NOMO-1 (cell line): ENCODE data around the gene ZNRF3.

Source experiments
- DNase-seq, 2 experiments: peaks; one replicate each; lab custom pipeline; 2025; ENCODE audit not compliant: unreplicated experiment in 2 of 2; lab: John Stamatoyannopoulos, UW

Gene ZNRF3

DNA sequence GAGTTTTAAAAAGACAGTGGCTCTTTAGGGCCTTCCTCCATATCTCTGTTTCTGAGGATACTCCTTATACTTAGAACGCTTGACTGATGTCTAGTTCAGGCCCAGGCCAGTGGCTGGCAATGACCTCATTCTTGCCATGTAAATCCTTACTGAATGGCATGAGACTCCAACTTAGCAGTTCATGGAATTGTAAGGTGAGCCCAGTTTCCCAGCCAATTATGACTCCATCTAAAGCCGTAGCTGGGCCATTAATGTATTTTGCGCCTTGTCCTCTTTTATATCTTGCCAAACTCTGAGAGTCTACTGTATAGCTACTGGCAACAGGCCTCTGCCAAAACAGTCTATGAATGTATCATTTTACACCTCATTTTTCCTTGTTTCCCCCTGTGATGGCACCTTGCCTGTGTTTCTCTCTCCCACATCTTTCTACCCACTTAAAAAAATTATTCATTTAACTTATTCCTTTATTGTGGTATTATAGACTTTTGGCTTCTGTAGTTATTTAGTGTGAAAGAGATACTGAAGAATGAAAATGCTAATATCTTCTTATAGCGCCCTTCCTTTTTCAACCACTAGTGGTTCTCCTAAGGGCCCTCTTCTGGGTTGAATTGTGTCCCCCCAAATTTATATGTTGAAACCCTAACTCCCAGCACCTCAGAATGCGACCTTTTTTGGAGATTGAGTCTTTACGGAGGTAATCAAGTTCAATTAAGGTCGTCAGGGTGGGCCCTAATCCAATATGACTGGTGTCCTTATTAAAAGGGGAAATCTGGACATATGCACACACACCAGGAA lies 67.4 kb downstream of the ZNRF3 start:
- DNase-seq: no peak

DNA sequence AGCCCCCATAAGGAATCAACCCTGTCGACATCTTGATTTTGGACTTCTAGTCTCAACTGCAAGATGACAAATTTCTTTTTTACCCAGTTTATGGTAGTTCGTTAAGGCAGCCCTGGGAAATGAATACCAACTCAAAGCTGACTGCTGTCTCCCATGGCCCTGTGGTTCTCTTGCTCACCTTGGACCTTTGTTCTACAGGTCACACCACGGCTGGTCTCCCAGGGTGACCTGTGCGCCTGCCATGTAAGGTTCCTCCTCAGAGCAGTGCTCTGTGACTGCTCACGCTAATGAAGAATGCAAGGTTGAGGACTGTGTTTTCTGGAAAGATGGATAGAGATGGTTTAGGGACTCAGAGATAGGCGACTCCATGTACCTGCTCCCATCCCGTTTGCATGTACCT lies 68.2 kb downstream of the ZNRF3 start:
- DNase-seq: no peak

DNA sequence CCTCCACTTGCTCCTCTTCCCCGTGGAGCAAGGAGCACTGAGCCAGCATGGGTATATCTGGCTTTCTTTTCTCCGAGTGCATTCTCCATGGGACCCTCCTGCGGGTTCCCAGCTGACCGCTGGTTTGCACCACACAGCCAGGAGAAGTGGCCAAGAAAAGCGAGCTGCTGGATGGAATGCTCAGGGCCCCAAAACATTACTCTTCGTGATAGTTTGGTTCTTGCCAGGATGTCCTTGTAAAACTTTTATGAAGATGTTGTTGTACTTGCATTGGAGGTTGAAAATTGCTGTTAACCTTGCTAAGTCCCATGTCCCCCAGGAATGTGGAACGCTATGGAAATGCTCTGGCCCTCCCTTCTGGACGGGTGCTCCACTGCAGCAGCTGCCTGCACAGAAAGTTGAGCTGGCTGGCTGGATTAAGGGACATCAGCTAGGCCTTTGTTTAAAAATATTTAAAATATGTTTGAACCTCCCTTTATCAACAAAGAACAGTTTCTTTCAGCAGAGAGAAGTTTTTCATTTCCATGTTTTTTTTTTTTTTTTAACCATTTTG lies 68.7 kb downstream of the ZNRF3 start:
- DNase-seq: no peak

DNA sequence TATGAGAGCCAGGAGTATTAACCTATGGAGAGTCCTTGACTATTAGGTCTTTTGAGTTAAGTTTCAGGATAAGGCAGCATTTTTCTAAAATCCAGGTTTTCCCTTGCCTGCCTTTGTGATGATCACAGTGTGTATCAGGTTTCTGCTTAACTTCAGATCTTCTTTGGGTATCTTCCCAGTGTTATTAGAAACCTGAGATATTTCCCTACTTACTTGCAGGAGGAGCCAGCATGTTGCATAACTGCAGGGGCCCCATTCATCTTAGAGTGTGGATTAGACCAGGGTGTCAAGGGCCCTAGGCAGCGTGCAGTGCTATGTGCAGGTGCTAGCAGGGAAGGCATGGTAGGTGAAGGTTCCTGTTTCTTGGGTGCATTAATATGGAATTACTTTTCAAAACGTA lies 69.5 kb downstream of the ZNRF3 start:
- peak in 1 of 2 experiments; percentile 2 for DNase-seq

DNA sequence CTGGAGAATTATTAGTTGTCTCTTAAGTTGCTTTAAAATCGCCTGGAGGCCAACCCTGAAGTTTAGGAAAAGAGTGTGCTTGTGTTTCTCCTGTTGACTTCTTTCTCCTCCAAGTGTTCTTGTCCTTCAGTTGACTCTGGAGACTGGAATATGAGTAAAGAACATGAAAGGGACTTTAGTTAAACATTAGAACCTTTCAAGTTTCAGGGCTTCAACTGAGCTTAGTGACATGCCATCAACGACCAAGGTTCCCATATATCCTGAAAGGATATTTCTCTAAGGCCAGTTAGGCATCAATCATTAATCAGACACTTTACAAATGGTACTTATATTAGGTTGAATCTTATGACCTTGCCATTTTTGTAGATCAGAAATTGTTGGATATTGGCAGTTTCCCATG lies 70.0 kb downstream of the ZNRF3 start:
- DNase-seq: no peak

DNA sequence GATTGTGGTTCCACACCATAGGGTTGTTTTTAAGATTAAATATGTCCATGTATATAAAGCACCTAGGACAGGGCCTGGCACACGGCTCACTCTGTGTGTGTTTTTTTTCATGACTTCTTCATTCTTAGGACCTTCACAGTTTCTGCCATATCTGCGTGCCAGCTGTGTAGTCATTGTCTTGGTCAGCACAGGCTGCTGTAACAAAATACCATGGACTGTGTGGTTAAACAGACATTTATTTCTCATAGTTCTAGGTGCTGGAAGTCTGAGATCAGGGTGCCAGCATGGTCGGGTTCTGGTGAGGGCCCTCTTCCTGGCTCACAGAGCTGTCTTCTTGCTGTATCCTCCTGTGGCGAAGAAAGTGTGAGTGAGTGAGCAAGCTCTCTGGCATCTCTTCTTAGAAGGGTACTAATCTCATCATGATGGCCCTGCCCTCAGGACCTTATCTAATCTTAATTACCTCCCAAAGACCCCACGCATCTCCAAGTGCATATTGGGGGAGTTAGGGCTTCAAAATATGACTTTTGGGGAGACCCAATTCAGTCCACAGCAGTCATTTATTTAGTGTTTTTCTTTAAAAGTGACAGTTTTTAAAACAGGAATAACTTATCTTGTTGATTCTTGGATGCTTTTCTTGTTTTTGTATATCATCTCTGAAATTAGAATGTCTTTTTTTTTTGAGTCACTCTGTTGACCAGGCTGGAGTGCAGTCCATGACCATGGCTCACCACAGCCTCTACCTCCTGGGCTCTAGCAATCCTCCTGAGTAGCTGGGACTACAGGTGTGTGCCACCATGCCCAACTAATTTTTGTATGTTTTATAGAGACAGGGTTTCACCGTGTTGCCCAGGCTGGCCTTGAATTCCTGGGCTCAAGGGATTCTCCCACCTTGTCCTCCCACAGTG lies 70.9 kb downstream of the ZNRF3 start:
- no peak for DNase-seq

DNA sequence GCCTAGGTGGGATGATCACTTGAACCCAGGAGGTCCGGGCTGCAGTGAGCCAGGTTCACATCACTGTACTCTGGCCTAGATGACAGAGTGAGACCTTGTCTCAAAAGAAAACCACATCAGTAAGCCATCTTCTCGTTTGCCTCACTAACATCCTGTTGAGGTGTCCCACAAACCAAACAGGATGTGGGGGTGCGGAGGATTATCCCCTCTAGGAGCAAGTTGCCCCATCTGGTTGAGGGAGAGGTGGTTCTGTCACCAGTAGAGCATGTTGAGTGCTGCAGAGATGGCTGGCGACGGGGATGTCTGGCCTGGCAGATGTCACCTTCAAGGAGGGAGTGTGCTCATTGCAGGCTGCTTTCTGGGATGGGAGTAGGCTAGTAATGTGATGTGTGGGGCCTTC lies 72.4 kb downstream of the ZNRF3 start:
- peak; percentile 56 to 68 for DNase-seq

DNA sequence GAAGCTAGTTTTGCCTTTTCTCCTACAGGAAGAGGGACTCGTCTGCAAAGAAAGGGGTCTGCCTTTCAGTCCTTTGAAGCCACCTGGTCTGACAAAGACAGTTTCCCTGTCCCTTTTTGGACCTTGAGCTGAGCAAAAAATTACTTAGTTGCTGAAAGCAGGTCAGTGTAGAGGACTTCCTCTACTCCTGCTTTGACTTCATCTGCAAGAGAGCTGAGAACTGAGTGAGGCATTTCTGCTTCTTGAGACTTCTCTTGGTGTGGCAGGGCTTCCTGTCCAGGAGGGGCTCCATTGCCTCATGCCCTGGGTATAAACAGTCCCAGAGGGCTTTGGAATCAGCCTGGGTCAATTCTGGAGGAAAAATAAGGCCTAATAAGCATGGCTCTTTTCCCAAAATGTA lies 73.1 kb downstream of the ZNRF3 start:
- DNase-seq: peak in 1 of 2 experiments; percentile 56

DNA sequence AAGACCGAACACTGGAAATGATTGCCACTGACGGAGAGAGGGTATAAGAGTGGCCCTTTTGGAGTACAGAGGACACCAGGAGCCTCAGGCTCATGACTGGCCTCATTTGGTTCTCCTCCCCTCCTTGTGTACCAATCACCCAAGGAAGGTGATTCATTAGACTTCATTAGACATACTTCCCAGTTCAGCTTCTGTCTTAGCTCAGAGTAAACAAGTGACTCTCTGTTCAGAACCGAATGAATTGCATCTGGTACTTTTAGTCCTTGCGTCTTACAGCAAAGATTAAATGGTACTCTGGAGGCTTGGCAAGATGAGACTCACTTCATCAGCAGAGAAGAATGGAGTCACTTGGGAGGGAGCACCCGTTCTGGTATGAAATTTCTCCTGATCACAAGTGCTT lies 75.2 kb downstream of the ZNRF3 start:
- DNase-seq: no peak

DNA sequence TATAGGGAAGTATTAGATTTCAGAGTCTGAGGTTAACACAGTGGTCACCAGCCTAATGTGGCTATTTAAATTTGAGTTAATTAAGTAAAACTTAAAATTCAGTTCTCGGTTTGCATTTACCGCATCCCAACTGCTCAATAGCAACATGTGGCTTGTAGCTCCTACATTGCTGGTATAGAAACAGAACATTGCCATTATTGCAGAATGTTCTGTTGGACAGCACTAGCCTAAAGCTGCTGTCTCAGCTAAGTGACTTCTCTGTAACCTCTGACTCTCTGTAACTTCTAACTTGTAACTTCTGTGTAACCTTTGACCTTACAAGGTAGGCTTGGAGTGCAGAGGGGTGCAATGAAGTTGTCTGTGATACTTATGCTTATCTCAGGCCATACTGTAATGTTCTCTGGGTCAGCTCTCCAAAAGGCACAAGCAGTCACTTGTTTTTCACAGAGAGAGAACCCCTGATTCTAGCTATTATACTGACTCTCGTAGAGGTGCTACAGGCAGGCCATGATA lies 78.7 kb downstream of the ZNRF3 start:
- DNase-seq: peak in 1 of 2 experiments; percentile 29

DNA sequence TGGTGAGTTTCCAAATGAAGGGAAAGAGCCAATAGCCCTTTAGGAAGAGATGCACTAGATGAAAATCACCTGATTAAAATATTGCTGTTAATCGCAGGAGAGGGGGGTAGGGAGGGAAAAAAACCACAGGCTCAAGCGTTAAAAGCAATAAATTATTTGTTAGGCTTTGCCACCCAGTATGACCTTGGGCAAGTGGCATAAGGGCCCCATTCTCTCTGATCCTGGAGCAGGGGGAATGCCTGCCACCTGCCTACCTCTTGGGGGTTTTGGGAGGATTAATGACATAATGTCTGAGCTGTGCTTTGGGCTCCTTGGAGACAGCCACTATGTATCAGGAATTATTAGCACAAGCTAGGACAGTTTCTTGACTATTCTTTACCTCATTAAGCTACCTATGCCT lies 80.0 kb downstream of the ZNRF3 start:
- DNase-seq: no peak

DNA sequence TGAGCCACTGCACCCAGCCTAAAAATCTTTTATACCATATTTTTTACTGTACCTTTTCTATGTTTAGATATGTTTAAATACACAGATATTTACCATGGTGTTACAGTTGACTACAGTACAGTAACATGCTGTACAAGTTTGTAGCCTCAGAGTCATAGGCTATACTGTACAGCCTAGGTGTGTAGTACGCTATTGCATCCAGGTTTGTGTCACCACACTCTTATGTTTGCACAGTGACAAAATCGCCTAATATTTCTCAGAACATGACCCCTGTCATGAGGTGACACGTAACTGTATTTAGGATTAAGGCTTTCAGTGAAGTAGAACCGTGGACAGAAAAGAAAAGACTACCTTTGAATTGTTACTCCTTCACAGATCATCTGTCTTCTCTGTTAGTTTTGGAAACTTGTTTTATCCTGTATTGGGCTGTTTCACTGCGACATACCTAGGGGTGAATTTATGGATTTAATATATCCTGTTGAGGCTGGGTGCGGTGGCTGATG lies 83.8 kb downstream of the ZNRF3 start:
- DNase-seq: no peak

DNA sequence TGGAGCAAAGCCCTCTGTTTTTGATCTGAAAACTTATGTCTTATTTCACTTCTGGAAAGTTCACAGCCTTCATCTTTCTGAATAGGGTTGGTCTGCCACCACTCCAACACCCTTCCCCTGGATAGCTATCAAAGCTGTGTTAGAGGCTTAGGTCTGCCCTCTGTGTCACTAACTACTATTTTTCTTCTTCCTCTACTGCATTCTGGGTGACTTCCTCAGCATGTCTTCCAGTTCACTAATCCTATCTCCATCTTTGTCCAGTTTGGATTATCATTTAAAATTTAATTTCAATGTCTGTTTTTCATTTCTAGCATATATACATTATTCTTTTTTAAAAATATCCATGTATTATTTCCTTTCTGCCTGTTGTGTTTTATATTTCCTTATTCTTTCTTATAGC lies 84.6 kb downstream of the ZNRF3 start:
- no peak for DNase-seq

DNA sequence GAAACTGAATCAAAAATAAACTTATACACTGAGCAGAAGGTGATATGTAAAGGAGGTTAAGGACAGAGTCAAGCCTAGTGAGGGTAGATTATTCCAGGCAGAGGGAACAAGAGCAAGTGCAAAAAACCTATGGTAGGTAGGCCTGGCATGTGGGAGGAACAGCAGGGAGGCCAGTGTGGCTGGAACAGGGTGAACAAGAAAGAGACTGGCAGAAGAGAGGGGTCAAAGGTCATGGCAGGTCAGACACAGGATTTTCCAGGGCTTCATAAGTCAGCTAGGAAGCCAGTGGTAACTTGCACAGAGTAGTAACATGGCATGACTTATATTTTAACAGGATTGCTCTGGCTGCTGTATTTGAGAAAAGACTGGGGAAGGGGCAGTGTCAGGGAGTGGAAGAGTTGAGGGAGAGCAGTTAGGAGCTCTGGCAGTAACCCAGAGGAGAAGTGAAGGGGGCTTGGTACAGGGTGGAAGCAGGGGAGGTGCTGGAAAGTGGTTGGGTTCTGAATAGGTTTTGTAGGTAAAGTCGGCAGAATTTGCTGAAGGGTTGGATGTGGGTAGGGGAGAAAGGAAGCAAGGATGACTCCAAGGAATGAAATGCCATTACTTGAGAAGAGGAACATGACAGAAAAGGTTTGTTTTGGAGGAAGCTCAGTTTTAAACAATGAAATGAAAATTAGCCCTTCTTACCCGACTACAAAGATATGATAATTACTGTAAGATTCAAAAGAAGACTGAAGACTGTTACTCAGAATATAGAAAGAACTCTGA lies 86.2 kb downstream of the ZNRF3 start:
- DNase-seq: no peak

DNA sequence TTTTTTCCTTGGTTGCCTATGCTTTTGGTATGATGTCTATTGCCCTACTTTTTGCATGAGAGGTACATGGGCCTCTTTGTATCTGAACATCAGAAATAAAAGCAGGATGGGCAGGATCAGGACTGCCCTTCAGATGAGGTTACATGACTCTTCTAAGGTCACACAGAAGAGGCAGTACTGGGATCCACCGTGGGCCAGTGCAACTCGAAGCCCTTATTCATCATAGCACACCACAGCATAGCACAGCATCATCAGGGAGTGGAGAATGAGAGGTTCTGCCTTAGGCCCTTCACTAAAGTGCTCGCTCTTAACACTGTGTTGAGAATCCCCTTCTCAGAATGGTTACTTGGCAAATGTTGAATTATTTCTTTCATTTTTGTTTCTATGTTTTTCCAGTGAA lies 90.0 kb downstream of the ZNRF3 start:
- no peak for DNase-seq

DNA sequence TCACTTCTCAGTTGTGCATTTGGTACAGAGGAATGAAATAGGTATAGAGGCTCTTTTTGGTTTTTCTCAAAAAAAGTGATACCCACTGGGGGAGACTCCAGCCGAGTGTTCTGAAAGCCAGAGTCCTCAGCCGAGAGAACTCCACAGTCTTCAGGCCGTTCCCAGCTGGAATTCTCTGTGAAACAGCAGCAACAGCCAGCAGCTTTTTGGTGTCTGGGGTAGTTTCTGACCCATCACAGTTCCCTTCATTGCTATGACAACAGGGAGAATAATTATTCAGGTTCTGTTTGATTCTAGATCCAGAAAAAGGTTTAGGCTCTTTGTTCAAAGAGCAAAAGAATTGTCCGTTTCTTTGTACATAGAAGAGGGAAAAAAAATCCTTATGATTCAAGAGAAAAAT lies 93.7 kb downstream of the ZNRF3 start:
- no peak for DNase-seq

DNA sequence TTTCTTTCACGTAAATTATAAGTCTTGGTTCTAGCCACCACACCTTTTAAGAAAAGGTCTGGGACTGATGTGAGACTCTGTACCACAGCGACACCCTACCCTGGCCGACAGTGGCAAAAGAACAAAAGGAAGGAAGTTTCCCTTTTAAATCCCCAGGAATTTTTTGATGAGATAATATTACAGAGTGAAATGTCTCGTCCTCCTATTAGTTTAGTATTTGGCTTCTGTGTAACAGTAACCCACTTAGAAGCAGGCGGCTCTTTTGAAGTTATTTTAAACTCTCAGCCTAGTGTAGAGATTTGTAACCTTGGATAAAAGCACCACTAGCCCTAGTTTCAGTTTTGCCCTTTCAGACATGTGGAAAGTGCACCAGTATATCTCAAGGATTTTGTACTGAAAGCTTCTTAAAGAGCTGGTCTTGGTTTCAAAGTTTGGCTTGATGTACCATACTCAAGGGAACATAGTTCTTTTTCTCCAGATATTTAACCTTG lies 94.2 kb downstream of the ZNRF3 start:
- DNase-seq: no peak

DNA sequence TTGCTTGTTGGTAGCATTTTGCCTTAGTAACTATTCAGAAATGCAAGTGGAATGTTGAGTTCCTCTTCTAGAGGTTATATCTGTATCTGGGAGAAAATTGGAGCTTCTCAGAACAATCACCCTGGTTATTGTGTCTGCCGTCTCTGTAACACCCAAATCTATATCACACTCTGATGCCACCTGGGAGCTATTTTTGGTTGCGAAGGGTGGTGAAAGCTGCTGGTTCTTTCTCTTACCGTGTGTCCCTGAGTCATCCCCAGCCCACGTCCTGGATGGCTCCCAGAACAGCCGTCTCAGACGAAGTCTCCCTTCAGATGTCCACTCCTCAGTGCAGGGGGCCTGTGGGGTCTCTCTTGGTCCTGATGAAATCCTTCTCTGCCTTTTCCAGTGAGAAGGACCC lies 94.8 kb downstream of the ZNRF3 start:
- DNase-seq: no peak

DNA sequence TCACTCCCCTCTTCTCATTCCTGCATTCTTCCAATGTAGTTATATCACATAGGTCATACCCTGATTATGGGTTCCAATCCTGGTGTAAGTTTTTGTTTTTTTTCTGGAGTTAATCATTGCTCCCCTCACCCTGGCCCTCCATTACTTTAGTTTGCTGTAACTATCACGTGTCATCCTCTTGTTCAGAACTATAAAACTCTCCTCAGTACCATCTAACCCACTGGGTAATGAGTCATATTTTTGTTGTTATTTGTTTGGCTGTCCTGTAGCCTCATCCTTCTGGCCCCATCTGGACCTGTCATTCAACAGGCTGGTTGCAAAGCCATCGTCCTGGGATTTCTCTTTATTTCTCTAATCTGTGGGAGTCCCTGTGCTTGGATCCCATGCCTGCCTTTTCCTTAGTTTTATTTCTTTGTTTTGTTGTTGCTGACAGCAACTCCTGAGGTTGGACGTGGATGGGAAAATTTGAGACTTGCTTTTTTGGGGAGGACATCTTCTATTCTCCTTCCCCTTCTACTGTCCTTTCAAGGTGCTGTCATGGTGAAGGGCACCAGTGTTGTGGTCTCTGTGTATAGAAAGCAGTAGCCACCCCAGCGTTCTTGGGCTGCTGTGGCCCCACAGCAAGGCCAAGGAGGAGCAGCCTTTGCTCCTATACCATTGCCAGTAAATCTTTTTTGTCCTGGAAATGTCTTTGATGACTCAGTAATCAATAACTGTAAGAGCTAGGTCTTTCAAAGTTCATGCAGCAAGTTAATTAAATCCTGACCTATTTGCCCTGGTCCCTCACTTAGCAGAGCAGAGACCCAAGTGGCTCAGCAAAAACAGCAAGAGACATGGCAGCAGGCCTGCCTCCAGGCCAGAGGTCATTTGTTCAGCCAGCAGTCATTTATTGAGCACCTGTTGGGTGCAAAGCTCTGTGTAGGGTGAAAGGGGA lies 95.8 kb downstream of the ZNRF3 start:
- no peak for DNase-seq
